ENCODE data around the gene CDC42SE2. TPM values are rescaled to one million over a fixed set of nuclear protein-coding genes. Genes with fewer than 3 reads are reported as not detected.

CDC42SE2 gene
- total RNA-seq, 1 donor: 45.6 TPM

DNA sequence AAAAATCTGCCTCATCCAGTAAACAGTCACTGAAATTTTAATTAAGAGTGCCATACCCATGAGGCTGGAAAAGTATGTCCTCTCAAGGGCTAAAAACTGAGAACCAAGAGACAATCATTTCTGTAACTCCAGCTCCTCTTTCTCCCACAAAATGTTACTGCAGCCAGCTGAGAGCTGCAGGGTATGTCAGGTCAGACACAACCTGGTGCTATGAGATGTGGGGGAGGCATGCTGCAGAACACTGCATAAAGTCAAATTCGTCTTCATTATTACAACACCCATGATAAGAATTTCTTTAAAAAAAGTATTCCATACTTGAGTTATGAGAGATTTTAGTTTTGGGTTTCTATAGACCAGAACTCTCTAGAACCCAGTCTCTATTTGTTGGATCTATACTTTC lies 162.2 kb downstream of the CDC42SE2 start:
- H3K4me3 ChIP-seq (ENCODE audit: low read depth, low read length): no peak overlapping the region
- TF ChIP-seq, protein P1, sequence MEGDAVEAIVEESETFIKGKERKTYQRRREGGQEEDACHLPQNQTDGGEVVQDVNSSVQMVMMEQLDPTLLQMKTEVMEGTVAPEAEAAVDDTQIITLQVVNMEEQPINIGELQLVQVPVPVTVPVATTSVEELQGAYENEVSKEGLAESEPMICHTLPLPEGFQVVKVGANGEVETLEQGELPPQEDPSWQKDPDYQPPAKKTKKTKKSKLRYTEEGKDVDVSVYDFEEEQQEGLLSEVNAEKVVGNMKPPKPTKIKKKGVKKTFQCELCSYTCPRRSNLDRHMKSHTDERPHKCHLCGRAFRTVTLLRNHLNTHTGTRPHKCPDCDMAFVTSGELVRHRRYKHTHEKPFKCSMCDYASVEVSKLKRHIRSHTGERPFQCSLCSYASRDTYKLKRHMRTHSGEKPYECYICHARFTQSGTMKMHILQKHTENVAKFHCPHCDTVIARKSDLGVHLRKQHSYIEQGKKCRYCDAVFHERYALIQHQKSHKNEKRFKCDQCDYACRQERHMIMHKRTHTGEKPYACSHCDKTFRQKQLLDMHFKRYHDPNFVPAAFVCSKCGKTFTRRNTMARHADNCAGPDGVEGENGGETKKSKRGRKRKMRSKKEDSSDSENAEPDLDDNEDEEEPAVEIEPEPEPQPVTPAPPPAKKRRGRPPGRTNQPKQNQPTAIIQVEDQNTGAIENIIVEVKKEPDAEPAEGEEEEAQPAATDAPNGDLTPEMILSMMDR (IDR thresholded peaks at IDR 0.05; ENCODE audit: insufficient read depth, low read length): no peak
- DNase-seq (ENCODE audit: low read depth): no peak

DNA sequence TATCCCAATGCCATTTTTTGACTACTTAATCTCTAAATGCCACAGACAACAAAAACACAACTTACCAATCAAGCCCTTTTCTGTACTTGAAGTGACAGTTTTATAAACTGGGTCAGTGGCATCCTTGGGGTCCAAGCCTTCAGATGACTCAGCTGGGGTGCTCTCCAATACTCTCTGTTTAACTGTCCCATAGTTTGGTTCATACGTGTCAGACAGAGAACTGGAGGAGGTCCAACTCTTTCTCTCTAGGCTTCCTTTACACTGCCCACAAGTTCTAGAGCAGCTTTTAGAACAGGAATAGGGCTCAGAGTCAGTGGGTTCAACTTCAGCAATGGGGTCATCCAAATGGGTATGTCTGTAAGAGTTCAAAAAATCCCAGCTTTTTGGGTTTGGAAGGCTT lies 166.9 kb downstream of the CDC42SE2 start:
- TF ChIP-seq, protein P1 (IDR thresholded peaks at IDR 0.05; ENCODE audit: insufficient read depth, low read length): no peak
- no peak overlapping the region for H3K4me3 ChIP-seq (ENCODE audit: low read depth, low read length)
- DNase-seq (ENCODE audit: low read depth): peak; percentile 10

- no peak overlapping the region for H3K4me3 ChIP-seq (ENCODE audit: low read depth, low read length)
- DNase-seq (ENCODE audit: low read depth): no peak
- TF ChIP-seq, protein P1 (IDR thresholded peaks at IDR 0.05; ENCODE audit: insufficient read depth, low read length): no peak
Observed at GRCh38 chr5:131431794-131432193, 167.9 kb downstream of the CDC42SE2 start.

DNA sequence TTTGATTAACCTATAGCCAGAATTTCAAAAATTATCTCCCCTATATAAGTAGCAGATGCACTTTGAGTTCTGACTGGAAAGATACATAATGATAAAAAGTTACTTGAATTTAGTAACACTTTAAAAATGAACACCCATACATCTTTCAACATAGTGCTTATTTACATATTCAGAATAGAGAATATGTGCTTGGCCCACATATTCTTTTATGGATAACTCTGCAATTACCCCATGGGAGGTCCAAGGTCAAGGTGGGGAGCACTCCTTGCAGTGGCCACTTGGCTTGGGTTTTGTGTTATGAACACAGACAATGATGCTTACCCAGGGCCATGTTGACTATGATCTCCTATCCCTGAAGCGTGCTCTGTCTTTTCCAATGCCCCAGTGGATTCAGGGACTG lies 169.3 kb downstream of the CDC42SE2 start:
- DNase-seq (ENCODE audit: low read depth): no peak
- no peak overlapping the region for H3K4me3 ChIP-seq (ENCODE audit: low read depth, low read length)
- TF ChIP-seq, protein P1 (IDR thresholded peaks at IDR 0.05; ENCODE audit: insufficient read depth, low read length): no peak

DNA sequence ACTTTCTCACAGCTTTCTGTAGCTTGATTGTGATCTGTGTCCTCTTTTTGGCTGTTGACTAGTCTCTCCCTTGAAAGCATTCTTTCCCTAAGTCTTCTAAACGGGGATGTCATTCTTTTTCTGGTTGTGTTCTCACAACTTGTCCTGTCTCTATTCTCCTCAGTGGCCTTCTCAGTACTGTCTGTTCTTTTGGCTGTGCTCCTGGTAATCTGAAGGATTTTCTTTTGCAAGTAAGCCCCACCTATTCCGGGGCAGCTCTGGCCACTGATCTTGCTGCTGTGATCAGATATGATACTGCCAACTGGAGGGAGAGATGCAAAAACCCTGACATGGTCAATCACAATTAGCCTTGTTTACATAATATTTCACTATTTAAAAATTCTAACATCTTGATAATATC lies 172.2 kb downstream of the CDC42SE2 start:
- DNase-seq (ENCODE audit: low read depth): no peak
- TF ChIP-seq, protein P1 (IDR thresholded peaks at IDR 0.05; ENCODE audit: insufficient read depth, low read length): no peak
- no peak overlapping the region for H3K4me3 ChIP-seq (ENCODE audit: low read depth, low read length)

DNA sequence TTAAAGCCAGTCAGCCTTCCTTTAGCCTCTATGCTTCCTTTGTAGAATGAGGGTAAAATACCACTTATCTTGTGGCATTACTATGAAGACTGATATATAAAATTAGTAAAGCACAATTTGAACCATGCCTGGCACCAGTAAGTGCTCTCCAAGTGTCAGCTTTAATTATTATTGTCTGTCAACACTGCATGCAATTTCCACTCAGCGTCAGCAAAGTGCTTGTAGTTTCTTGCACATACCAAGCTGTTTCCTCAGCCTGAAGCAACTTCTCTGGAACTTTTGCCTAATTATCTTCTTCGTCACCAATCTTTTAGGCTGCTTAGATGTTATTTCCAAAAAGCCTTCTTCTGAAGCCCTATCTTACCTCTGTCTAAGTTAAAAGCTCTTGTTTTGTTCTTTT lies 177.3 kb downstream of the CDC42SE2 start:
- DNase-seq (ENCODE audit: low read depth): no peak
- TF ChIP-seq, protein P1 (IDR thresholded peaks at IDR 0.05; ENCODE audit: insufficient read depth, low read length): no peak
- no peak overlapping the region for H3K4me3 ChIP-seq (ENCODE audit: low read depth, low read length)

Small RNA genes lying within 50 kb of the gene (small RNA-seq; reads per million reads assigned to genes)
- gene AC004777.1 (not detected), gene RF02271 (not detected)

Other genes with a start within 250 kb of the CDC42SE2 start
- 132 and 152 TPM in 2 replicates for gene HINT1, start 98.8 kb upstream of the CDC42SE2 start, total RNA-seq (ENCODE audit: low replicate concordance)
- gene LYRM7, start 93.1 kb upstream of the CDC42SE2 start, total RNA-seq (ENCODE audit: low replicate concordance): 4.4 and 12.9 TPM in 2 replicates